Activated gamma-delta T cell treated with Interleukin-2 at 50 U/mL for 16 hours (primary cell): Measurements from ENCODE around the gene SCG5.

Experiments
- DNase-seq: peaks from one replicate; pipeline ENCODE4 v3.0.0-alpha.2; 2020

SCG5 gene

DNA sequence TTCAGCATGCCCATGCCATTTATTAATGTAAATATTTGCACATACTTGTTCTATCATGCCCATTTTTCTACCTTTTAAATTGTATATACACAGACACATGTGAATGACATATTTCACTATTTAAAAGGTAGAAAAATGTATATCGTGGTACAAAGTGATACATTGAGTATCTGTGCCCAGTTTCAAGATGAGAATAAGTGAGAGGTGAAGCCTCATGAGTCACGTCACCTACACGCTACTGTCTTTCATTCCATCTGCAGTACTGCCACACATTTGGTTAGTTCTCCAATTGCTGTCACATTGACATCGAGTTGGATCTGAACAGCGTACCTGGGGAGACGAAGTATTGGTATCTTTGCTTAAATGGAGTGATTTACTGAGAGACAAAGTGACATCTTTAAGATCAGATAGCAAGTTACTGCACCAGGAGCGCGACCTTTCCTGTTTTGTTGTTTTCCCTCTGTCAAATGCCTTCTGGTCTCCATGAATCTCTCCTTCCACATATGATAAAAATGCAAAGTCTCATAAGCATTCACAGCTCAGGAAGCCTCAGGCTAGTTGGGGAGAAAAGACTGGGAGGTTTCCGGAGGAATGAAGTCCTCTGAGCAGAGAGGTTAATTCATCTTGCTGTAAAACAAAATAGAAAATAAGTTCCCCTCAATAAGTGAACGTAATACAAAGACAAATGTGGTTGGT is 88.3 kb downstream of the SCG5 start:
- no peak for DNase-seq

DNA sequence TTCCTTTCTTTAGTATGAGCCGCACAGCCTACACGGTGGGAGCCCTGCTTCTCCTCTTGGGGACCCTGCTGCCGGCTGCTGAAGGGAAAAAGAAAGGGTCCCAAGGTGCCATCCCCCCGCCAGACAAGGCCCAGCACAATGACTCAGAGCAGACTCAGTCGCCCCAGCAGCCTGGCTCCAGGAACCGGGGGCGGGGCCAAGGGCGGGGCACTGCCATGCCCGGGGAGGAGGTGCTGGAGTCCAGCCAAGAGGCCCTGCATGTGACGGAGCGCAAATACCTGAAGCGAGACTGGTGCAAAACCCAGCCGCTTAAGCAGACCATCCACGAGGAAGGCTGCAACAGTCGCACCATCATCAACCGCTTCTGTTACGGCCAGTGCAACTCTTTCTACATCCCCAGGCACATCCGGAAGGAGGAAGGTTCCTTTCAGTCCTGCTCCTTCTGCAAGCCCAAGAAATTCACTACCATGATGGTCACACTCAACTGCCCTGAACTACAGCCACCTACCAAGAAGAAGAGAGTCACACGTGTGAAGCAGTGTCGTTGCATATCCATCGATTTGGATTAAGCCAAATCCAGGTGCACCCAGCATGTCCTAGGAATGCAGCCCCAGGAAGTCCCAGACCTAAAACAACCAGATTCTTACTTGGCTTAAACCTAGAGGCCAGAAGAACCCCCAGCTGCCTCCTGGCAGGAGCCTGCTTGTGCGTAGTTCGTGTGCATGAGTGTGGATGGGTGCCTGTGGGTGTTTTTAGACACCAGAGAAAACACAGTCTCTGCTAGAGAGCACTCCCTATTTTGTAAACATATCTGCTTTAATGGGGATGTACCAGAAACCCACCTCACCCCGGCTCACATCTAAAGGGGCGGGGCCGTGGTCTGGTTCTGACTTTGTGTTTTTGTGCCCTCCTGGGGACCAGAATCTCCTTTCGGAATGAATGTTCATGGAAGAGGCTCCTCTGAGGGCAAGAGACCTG is 89.5 kb downstream of the SCG5 start:
- no peak for DNase-seq

DNA sequence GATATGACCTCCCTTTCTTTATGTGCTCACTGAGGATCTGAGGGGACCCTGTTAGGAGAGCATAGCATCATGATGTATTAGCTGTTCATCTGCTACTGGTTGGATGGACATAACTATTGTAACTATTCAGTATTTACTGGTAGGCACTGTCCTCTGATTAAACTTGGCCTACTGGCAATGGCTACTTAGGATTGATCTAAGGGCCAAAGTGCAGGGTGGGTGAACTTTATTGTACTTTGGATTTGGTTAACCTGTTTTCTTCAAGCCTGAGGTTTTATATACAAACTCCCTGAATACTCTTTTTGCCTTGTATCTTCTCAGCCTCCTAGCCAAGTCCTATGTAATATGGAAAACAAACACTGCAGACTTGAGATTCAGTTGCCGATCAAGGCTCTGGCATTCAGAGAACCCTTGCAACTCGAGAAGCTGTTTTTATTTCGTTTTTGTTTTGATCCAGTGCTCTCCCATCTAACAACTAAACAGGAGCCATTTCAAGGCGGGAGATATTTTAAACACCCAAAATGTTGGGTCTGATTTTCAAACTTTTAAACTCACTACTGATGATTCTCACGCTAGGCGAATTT is 91.2 kb downstream of the SCG5 start:
- no peak for DNase-seq

DNA sequence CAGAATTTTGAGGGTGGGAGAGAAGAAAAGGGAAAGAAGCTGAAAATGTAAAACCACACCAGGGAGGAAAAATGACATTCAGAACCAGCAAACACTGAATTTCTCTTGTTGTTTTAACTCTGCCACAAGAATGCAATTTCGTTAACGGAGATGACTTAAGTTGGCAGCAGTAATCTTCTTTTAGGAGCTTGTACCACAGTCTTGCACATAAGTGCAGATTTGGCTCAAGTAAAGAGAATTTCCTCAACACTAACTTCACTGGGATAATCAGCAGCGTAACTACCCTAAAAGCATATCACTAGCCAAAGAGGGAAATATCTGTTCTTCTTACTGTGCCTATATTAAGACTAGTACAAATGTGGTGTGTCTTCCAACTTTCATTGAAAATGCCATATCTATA is 91.8 kb downstream of the SCG5 start:
- DNase-seq = no peak

DNA sequence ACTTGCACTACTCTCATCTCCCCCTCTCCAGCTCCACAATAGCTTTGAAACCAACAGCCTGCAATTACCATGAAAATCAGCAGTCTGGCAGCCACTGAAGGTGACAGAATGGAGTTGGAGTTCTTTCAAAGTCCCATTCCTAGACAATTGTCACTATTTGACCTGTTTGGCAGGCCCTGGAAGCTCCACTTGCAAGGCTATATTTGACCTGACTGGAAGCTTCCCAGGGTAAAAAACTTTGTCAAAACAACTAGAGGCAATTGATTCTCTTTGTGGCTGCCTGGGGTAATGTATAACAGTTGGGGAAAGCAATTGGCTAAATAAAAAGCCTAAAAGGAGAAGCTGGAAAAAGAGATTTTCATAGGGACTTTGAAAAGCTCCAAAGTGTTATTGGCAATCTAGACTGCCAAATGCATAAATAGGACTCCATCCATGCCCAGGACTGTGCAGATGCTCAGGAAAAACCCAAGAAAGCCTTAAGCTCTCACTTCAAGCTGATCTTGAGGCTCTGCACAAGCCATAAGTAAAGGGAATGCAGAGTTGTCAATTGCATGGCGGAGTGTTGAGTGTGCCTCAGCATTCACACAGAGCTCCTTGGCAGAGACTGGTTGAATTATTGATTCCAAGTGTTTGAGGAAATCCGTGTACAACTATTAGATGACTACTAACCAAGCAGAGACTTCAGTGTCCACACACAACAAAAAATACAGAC is 94.6 kb downstream of the SCG5 start:
- no peak for DNase-seq

DNA sequence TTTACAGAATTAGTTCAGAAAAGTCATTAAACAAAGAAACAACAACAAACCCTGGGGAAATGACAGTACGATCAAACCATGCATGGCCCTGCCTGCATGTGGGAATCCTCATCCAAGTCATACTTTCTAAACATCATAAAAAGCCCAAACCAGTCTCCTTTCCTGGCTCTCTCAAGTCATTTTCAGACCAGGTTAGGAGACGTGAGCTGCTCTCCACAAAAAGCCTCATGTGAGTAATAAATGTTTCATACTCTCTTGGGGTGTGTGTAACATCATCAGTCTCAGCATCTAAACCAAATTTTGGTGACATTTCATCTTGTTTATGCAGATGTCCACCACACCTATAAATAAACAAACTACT is 95.2 kb downstream of the SCG5 start:
- DNase-seq = no peak

DNA sequence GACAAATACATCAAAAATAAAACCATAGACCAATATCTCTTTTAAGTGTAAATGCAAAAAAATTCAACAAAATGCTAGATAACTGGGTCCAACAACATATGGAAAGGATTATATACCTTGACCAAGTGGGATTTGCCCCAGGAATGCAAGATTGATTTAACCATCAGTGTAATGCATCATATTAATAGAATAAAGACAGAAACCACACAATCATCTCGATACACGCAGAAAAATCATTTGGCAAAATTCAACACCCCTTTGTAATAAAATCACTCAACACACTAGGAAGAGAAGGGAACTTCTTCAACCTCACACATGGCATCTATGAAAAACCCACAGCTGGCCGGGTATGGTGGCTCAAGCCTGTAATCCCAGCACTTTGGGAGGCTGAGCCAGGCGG is 95.8 kb downstream of the SCG5 start:
- no peak for DNase-seq

DNA sequence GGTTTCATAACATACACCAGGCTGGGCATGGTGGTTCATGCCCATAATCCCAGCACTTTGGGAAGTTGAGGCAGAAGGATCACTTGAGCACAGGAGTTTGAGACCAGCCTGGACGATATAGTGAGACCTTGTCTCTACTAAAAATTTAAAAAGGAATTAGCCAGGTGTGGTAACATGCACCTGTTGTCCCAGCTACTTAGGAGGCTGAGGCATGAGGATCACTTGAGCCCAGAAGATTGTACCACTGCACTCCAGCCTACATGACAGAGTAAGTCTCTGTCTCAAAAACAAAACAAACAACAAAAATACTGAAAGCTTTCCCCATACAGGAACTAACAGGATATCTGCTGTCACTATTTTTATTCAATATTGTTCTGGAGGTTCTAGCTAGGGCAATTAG is 97.2 kb downstream of the SCG5 start:
- no peak for DNase-seq

DNA sequence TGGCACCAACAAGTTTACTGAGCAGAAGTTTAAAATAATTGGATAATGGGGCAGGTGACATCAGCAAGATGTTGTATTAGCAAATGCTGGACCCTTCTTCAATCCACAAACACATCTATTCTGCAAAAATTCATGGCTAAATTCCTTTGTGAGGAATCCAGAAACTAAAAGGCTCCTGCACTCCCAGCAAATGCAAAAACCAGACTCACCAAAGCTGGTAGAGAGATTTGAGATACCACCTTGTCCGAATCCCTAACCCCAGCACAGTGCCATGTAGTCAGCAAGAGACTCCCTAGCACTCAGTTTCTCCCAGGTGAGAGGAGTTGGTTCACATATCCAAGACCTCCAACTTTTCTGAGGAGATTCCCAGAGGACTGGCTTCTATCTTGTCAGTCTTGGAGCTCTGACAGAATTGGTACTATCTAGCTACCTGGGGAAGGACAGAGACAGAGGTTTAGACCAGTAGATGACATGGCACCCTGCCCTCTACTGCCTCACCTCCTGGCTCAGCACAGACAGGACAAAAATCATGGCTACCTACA is 98.1 kb downstream of the SCG5 start:
- no peak for DNase-seq

DNA sequence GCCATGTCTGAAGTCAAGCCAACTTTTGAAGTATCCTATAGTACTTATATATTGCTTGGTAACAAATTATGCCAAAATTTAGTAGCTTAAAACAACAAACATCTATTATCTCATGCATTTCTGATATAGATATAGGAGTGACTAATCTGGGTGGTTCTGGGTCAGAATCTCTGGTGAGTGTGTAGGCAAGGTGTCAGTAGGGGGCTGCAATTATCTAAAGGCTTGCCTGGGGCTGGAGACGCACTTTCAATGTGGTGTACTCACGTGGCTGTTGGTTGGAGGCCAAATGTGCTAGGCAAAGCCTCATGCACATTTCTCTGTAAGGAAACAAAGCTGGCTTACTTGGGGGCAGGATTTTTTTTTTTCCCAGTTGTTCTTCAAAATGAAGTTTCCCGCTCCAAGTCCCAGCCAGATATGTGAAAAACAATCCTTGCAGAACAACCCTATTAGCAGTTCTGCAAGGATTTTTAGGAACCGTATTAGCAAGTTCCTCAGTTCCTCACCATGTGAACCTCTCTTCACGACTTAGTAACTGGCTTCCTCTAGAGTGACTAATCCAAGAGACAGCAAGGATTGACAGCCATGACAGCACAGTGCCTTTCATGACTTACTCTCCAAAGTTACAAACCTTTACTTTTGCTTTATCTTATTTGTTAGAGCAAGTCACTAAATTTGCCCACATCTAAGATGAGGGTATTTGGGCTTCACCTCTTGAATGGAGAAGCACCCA is 102.1 kb downstream of the SCG5 start:
- no peak for DNase-seq

DNA sequence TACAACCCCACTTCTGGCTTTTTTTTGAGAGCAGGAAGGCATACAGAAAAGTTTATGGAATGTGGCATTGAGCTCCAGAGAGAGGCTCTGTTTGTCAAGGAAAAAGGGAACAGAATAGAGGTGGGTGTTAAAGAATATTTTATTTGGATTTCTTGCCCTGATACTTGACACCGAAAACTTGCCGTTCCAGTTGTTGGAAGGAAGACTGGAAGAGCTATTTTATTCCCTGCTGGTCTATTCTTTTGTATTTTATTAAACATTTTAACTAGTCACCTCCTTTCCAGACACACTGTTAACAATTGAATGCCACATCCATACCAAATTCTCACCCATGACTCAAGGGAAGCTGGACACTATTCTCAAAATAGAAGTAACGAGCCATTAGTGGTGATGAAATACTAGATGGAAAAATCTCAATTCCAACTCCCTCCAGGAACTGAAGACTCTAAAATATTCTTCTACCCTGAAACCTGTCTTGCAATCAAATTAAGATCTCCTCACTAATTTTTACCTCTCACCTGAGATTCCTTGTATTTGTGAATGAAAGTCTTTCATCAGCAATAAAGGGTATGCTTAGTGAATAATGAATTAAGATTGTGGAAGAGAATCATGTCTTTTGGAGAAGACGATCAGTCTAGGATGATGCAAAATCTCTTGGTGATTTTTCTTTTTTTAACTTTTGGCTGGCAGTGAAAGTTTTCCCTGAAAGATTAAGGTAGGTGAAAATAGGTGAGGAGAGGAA is 104.8 kb downstream of the SCG5 start:
- DNase-seq = no peak
